Epidermal melanocyte (primary cell): ENCODE data around the gene PRDX3.
"Not testable (repeated sequence)": the region's sequence is repeated elsewhere in the genome, so short reads cannot be mapped to it uniquely, and the experiment has no call there.

Experiments
- DNase-seq: peaks from one replicate; pipeline ENCODE4 v3.0.0; 2011; ENCODE audit warnings: low spot score; ENCODE audit not compliant: insufficient read length

PRDX3 gene

GRCh38 chr10:119165171-119166117 lies 13.2 kb downstream of the PRDX3 start, which contains the start of gene SFXN4:
Gene SFXN4, minus strand, starts transcription at chr10:119165714. Its CDS starts 67 bp downstream, at chr10:119165647.
- DNase-seq: no peak

- no peak for DNase-seq
These were observed 16.0 kb downstream of the PRDX3 start for GRCh38 chr10:119162452-119163092.

GRCh38 chr10:119161680-119162451 lies 16.7 kb downstream of the PRDX3 start:
- DNase-seq: no peak

GRCh38 chr10:119159332-119159731 lies 19.3 kb downstream of the PRDX3 start:
- no peak for DNase-seq

GRCh38 chr10:119153661-119154060 lies 25.0 kb downstream of the PRDX3 start:
- no peak for DNase-seq

GRCh38 chr10:119153041-119153440 lies 25.6 kb downstream of the PRDX3 start:
- no peak for DNase-seq

- DNase-seq: not testable (repeated sequence)
These were observed 27.0 kb downstream of the PRDX3 start for GRCh38 chr10:119151601-119152000.

- DNase-seq: no peak
These were observed 28.9 kb downstream of the PRDX3 start for GRCh38 chr10:119149729-119150128.

- DNase-seq: no peak
These were observed 29.5 kb downstream of the PRDX3 start for GRCh38 chr10:119149157-119149556.

- DNase-seq: no peak
These were observed 35.0 kb downstream of the PRDX3 start for GRCh38 chr10:119143657-119144056.

GRCh38 chr10:119140603-119141245 lies 37.9 kb downstream of the PRDX3 start:
- no peak for DNase-seq

- DNase-seq: no peak
These were observed 39.0 kb downstream of the PRDX3 start for GRCh38 chr10:119139464-119140067.

GRCh38 chr10:119138346-119139306 lies 40.0 kb downstream of the PRDX3 start:
- no peak for DNase-seq

- not testable (repeated sequence) for DNase-seq
These were observed 40.7 kb downstream of the PRDX3 start for GRCh38 chr10:119137878-119138277.

GRCh38 chr10:119136084-119136483 lies 42.5 kb downstream of the PRDX3 start:
- DNase-seq: no peak

GRCh38 chr10:119135513-119135881 lies 43.1 kb downstream of the PRDX3 start:
- no peak for DNase-seq

GRCh38 chr10:119133949-119134348 lies 44.7 kb downstream of the PRDX3 start:
- no peak for DNase-seq

GRCh38 chr10:119132521-119133345 lies 45.9 kb downstream of the PRDX3 start:
- no peak for DNase-seq
